Measurements from ENCODE around the gene KDM8.

- peak in 3 of 4 experiments; percentile 22 to 36 (median 33) for TF ChIP-seq CTCF (IDR thresholded peaks at IDR 0.05)
- peak; percentile 42 to 56 for TF ChIP-seq POLR2A (IDR thresholded peaks at IDR 0.05)
Measured at GRCh38 chr16:27268376-27269299, 65.3 kb downstream of the KDM8 start, which contains the start of gene NSMCE1.

Measured in gastroesophageal sphincter (tissue), 3 donors.